Measurements from ENCODE around the gene KLHL25.

- TF ChIP-seq EZH2 (IDR thresholded peaks at IDR 0.05) (no peak), POLR2AphosphoS5 (IDR thresholded peaks at IDR 0.05; ENCODE audit: borderline replicate concordance, low read depth, low read length) (no peak)
These were observed 51.2 kb downstream of the KLHL25 start for GRCh38 chr15:85743392-85744055.
